Measurements from ENCODE around the gene PDLIM4.
A peak's percentile ranks its signal among the peaks of the same experiment; 100 is the strongest.

PDLIM4 gene

GRCh38 chr5:132295505-132296411 lies 38.3 kb downstream of the PDLIM4 start:
- no peak overlapping the region for H3K4me3 ChIP-seq (ENCODE audit: low read length)
- H3F3A ChIP-seq (ENCODE audit: control insufficient read depth, insufficient read depth) = no peaks in the 10 kb centered on the region
- TF ChIP-seq EZH2phosphoT487 (IDR thresholded peaks at IDR 0.05; ENCODE audit: borderline replicate concordance, low read length) = no peak
- TF ChIP-seq CTCF (IDR thresholded peaks at IDR 0.05; ENCODE audit: low read depth, low read length, poor library complexity, severe bottlenecking) = no peak
- H3K9me3 ChIP-seq (ENCODE audit: control insufficient read depth, insufficient read depth, low read length) = no peaks in the 10 kb centered on the region
- H3K27ac ChIP-seq (ENCODE audit: low read depth, low read length) = no peak overlapping the region
- no peaks in the 10 kb centered on the region for H3K9me2 ChIP-seq (replicated peaks; ENCODE audit: control insufficient read depth, low read length)
- peaks cover 50% of the 10 kb centered on the region for H3K27me3 ChIP-seq (ENCODE audit: control insufficient read depth, low read length)
- peaks cover 26% of the 10 kb centered on the region for H3K4me1 ChIP-seq (ENCODE audit: control insufficient read depth, low read length)
- no peaks in the 10 kb centered on the region for H3K36me3 ChIP-seq (ENCODE audit: control insufficient read depth, low read length)
- H3K79me2 ChIP-seq (ENCODE audit: control insufficient read depth, low read length) = no peaks in the 10 kb centered on the region
- no peaks in the 10 kb centered on the region for H4K20me1 ChIP-seq (ENCODE audit: control insufficient read depth, insufficient read depth, low read depth, low read length)
- peak overlapping the region; percentile 81 for H3K4me2 ChIP-seq (ENCODE audit: low read length)

- no peak overlapping the region for H3K4me3 ChIP-seq (ENCODE audit: low read length)
- no peaks in the 10 kb centered on the region for H4K20me1 ChIP-seq (ENCODE audit: control insufficient read depth, insufficient read depth, low read depth, low read length)
- H3K36me3 ChIP-seq (ENCODE audit: control insufficient read depth, low read length) = no peaks in the 10 kb centered on the region
- H3K27ac ChIP-seq (ENCODE audit: low read depth, low read length) = no peak overlapping the region
- no peak overlapping the region for H3K4me2 ChIP-seq (ENCODE audit: low read length)
- H3K4me1 ChIP-seq (ENCODE audit: control insufficient read depth, low read length) = peaks cover 26% of the 10 kb centered on the region
- H3K79me2 ChIP-seq (ENCODE audit: control insufficient read depth, low read length) = no peaks in the 10 kb centered on the region
- H3F3A ChIP-seq (ENCODE audit: control insufficient read depth, insufficient read depth) = no peaks in the 10 kb centered on the region
- H3K9me2 ChIP-seq (replicated peaks; ENCODE audit: control insufficient read depth, low read length) = no peaks in the 10 kb centered on the region
- peaks cover 47% of the 10 kb centered on the region for H3K27me3 ChIP-seq (ENCODE audit: control insufficient read depth, low read length)
- no peaks in the 10 kb centered on the region for H3K9me3 ChIP-seq (ENCODE audit: control insufficient read depth, insufficient read depth, low read length)
- TF ChIP-seq CTCF (IDR thresholded peaks at IDR 0.05; ENCODE audit: low read depth, low read length, poor library complexity, severe bottlenecking) = no peak
Observed at GRCh38 chr5:132296412-132297016, 39.0 kb downstream of the PDLIM4 start.

GRCh38 chr5:132297211-132297940 lies 39.9 kb downstream of the PDLIM4 start:
- Histone ChIP-seq H3K9me2 (replicated peaks; ENCODE audit: control insufficient read depth, low read length) (no peaks in the 10 kb centered on the region), H3K27me3 (ENCODE audit: control insufficient read depth, low read length) (peaks cover 41% of the 10 kb centered on the region), H3K9me3 (ENCODE audit: control insufficient read depth, insufficient read depth, low read length) (no peaks in the 10 kb centered on the region), H3K36me3 (ENCODE audit: control insufficient read depth, low read length) (no peaks in the 10 kb centered on the region), H3K79me2 (ENCODE audit: control insufficient read depth, low read length) (no peaks in the 10 kb centered on the region), H3K27ac (ENCODE audit: low read depth, low read length) (no peak overlapping the region), H4K20me1 (ENCODE audit: control insufficient read depth, insufficient read depth, low read depth, low read length) (no peaks in the 10 kb centered on the region), H3K4me2 (ENCODE audit: low read length) (no peak overlapping the region), H3K4me1 (ENCODE audit: control insufficient read depth, low read length) (peaks cover 26% of the 10 kb centered on the region), H3K4me3 (ENCODE audit: low read length) (no peak overlapping the region), H3F3A (ENCODE audit: control insufficient read depth, insufficient read depth) (no peaks in the 10 kb centered on the region)
- no peak for TF ChIP-seq EZH2phosphoT487 (IDR thresholded peaks at IDR 0.05; ENCODE audit: borderline replicate concordance, low read length)
- TF ChIP-seq CTCF (IDR thresholded peaks at IDR 0.05; ENCODE audit: low read depth, low read length, poor library complexity, severe bottlenecking) = no peak
